Panc1 (cell line): ENCODE results near the gene SVIL. TPM values are rescaled to one million over a fixed set of nuclear protein-coding genes. Genes with fewer than 3 reads are reported as not detected.

ENCODE experiments used
- ATAC-seq: fragments of 200-7000 bp; cut with Tn5 transposase; 2 replicates; pipeline ENCODE4 v1.9.1; 2020; ENCODE audit warnings: mild to moderate bottlenecking, moderate library complexity
- BruUV-seq: library from RNA; stranded (reverse); fragments of 400-500 nt; replicated peaks from 2 replicates; lab custom pipeline; 2021; lab: Mats Ljungman, UMichigan
- CTCF ChIA-PET: fragments of 300-600 bp; sonication (Branson Sonifier 250); formaldehyde crosslinking; loops from one replicate; lab custom pipeline; 2022; ENCODE audit warnings: antibody characterized with exemption; lab: Charles Lee
- POLR2A ChIA-PET: fragments of 300-600 bp; sonication (Branson Sonifier 250); formaldehyde crosslinking; loops from one replicate; lab custom pipeline; 2022; ENCODE audit warnings: antibody characterized with exemption; lab: Charles Lee
- DNase-seq: peaks from one replicate; pipeline ENCODE4 v3.0.0-alpha.2; 2010; ENCODE audit warnings: low read depth, low spot score
- H3K27ac ChIP-seq: 2 replicates; pipeline ENCODE4 v1.5.1; 2011; ENCODE audit warnings: mild to moderate bottlenecking, low read length, inconsistent platforms
- H3K27me3 ChIP-seq: fragments of 200-500 bp; sonication (Bioruptor generic); 2 replicates; pipeline ENCODE4 v1.6.0; 2014; ENCODE audit warnings: low read length, inconsistent platforms; ENCODE audit not compliant: control insufficient read depth, insufficient read depth
- H3K36me3 ChIP-seq: fragments of 200-500 bp; sonication (Bioruptor generic); 2 replicates; pipeline ENCODE4 v1.5.1; 2014; ENCODE audit warnings: inconsistent platforms, mild to moderate bottlenecking, low read length, moderate library complexity; ENCODE audit not compliant: control insufficient read depth, insufficient read depth
- H3K4me1 ChIP-seq: 2 replicates; pipeline ENCODE4 v1.5.1; 2011; ENCODE audit warnings: inconsistent platforms, mild to moderate bottlenecking, low read length, moderate library complexity; ENCODE audit not compliant: control insufficient read depth, insufficient read depth
- H3K4me3 ChIP-seq, 2 experiments: 2 replicates each; pipeline ENCODE4 v1.5.1; 2011 to 2012; ENCODE audit warnings: low read depth in 2 of 2, low read length in 2 of 2, mild to moderate bottlenecking in 2 of 2, inconsistent platforms in 1 of 2, moderate library complexity in 1 of 2
- H3K9me3 ChIP-seq: fragments of 200-500 bp; sonication (Bioruptor generic); 2 replicates; pipeline ENCODE4 v1.5.1; 2014; ENCODE audit warnings: low read depth, mild to moderate bottlenecking, inconsistent platforms, low read length, moderate library complexity; ENCODE audit not compliant: control insufficient read depth, insufficient read depth
- CTCF ChIP-seq: fragments of 450-650 bp; IDR thresholded peaks from 2 replicates; pipeline ENCODE4 v1.5.1; 2017; ENCODE audit warnings: mild to moderate bottlenecking
- POLR2AphosphoS5 ChIP-seq: IDR thresholded peaks from 2 replicates; pipeline ENCODE4 v1.6.1; 2012; ENCODE audit warnings: mild to moderate bottlenecking, low read depth, low read length, moderate library complexity
- SIN3A ChIP-seq: IDR thresholded peaks from 2 replicates; pipeline ENCODE4 v1.6.1; 2012; ENCODE audit warnings: low read depth, mild to moderate bottlenecking, low read length, moderate library complexity, borderline replicate concordance; ENCODE audit not compliant: insufficient read depth
- TCF7L2 ChIP-seq: IDR thresholded peaks from 2 replicates; pipeline ENCODE4 v1.6.1; 2011; ENCODE audit warnings: mild to moderate bottlenecking, low read depth, low read length, inconsistent platforms
- in situ Hi-C: cut with HindIII; loops from 2 replicates; pipeline ENCODE4 v1.10.0; 2016; ENCODE audit warnings: low sequenced_read_pairs, low pct_unique_long_range_greater_than_20kb
- intact Hi-C: fragments of 100-400 bp; cut with micrococcal nuclease; formaldehyde crosslinking; loops from one replicate; pipeline ENCODE4 v1.10.0; 2022; ENCODE audit not compliant: unreplicated experiment
- total RNA-seq: library from RNA; stranded (reverse); gene quantifications from one replicate; pipeline ENCODE4 v1.2.1, GENCODE V29; 2021; ENCODE audit not compliant: unreplicated experiment
- TF ChIP-seq, protein P1 (sequence below), 2 experiments: IDR thresholded peaks; 2 replicates each; pipeline ENCODE4 v1.6.1; 2011 to 2012; ENCODE audit warnings: low read depth in 2 of 2, control low read depth in 1 of 2, low read length in 1 of 2, mild to moderate bottlenecking in 1 of 2, moderate library complexity in 1 of 2; ENCODE audit not compliant: insufficient read depth in 1 of 2

SVIL gene
- total RNA-seq, 1 experiment from 2014 or later: 72.8 TPM

- BruUV-seq: no TSS peak
- intact Hi-C loops (no loop called here), in situ Hi-C loops (no loop called here)
- Histone ChIP-seq H3K36me3 (no peaks in the 10 kb centered on the region; the same call in 1 of the 2 replicates), H3K4me1 (peaks cover 9% of the 10 kb centered on the region), H3K4me3 (no peak overlapping the region), H3K27ac (no peak overlapping the region), H3K9me3 (no peaks in the 10 kb centered on the region), H3K27me3 (no peaks in the 10 kb centered on the region)
- no peak for ATAC-seq
- TF ChIP-seq POLR2AphosphoS5: no peak
- TF ChIP-seq, protein P1, sequence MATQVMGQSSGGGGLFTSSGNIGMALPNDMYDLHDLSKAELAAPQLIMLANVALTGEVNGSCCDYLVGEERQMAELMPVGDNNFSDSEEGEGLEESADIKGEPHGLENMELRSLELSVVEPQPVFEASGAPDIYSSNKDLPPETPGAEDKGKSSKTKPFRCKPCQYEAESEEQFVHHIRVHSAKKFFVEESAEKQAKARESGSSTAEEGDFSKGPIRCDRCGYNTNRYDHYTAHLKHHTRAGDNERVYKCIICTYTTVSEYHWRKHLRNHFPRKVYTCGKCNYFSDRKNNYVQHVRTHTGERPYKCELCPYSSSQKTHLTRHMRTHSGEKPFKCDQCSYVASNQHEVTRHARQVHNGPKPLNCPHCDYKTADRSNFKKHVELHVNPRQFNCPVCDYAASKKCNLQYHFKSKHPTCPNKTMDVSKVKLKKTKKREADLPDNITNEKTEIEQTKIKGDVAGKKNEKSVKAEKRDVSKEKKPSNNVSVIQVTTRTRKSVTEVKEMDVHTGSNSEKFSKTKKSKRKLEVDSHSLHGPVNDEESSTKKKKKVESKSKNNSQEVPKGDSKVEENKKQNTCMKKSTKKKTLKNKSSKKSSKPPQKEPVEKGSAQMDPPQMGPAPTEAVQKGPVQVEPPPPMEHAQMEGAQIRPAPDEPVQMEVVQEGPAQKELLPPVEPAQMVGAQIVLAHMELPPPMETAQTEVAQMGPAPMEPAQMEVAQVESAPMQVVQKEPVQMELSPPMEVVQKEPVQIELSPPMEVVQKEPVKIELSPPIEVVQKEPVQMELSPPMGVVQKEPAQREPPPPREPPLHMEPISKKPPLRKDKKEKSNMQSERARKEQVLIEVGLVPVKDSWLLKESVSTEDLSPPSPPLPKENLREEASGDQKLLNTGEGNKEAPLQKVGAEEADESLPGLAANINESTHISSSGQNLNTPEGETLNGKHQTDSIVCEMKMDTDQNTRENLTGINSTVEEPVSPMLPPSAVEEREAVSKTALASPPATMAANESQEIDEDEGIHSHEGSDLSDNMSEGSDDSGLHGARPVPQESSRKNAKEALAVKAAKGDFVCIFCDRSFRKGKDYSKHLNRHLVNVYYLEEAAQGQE (IDR thresholded peaks at IDR 0.05; ENCODE audit: insufficient read depth in 1 of 2, low read depth in 2 of 2, low read length in 1 of 2): no peak
- TF ChIP-seq TCF7L2: no peak
- TF ChIP-seq SIN3A: no peak
- TF ChIP-seq CTCF: no peak
- POLR2A ChIA-PET: interaction anchor here (1.1 kb wide), 1 partner anchor 16 kb away, joined by 3 read pairs; no protein-coding TSS in a partner anchor
- no peak for DNase-seq
- CTCF ChIA-PET: no interaction called here
Measured at GRCh38 chr10:29530112-29530976, 104.4 kb downstream of the SVIL start.

DNA sequence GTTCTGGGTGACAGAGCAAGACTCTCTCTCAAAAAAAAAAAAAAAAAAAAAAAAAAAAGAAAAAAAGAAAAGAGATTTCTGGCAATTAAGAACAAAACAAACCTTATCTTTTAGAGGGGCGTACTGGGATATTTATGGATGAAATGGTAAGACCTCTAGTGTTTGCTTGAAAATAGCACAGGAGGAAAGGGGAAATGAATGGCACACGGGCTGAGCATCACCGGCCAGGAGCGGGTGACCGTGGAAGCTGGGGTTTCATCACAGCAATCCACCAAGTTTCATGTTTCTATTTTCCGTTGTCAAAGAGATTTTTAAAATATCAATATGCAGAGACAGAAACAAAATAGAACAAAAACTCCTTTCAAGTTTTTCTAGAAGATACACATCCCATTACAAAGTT, 105.6 kb downstream of the SVIL start:
- no TSS peak for BruUV-seq
- Histone ChIP-seq H3K27ac (no peak overlapping the region), H3K36me3 (no peaks in the 10 kb centered on the region; the same call in 1 of the 2 replicates), H3K4me1 (no peaks in the 10 kb centered on the region), H3K9me3 (no peaks in the 10 kb centered on the region), H3K27me3 (no peaks in the 10 kb centered on the region), H3K4me3 (no peak overlapping the region)
- POLR2A ChIA-PET: interaction anchor here (1.1 kb wide), 1 partner anchor 15 kb away, joined by 3 read pairs; no protein-coding TSS in a partner anchor
- CTCF ChIA-PET: no interaction called here
- ATAC-seq (no peak), DNase-seq (no peak)
- intact Hi-C loops: no loop called here
- TF ChIP-seq TCF7L2: no peak
- no peak for TF ChIP-seq POLR2AphosphoS5
- TF ChIP-seq SIN3A: no peak
- no peak for TF ChIP-seq CTCF
- TF ChIP-seq, protein P1 (IDR thresholded peaks at IDR 0.05; ENCODE audit: insufficient read depth in 1 of 2, low read depth in 2 of 2, low read length in 1 of 2): no peak
- in situ Hi-C loops: no loop called here
